ENCODE measurements around the gene KRT20.
"Not testable (repeated sequence)": the region's sequence is repeated elsewhere in the genome, so short reads cannot be mapped to it uniquely, and the experiment has no call there.

Gene KRT20

GRCh38 chr17:40884708-40885512, at the start of gene KRT20:
TSS of gene KRT20 (minus strand) at chr17:40885242. CDS start at chr17:40885185, 57 bp downstream.
- no peak within 1 kb of the TSS for H3K9ac ChIP-seq (ENCODE audit: low read depth, low read length)
- no peaks in the 10 kb centered on the region for H3K4me1 ChIP-seq (ENCODE audit: insufficient read depth, low read length)
- no peaks in the 10 kb centered on the region for H3K36me3 ChIP-seq (ENCODE audit: insufficient read depth, low read length)
- H3K9me3 ChIP-seq (ENCODE audit: control insufficient read depth, insufficient read depth, low read length) = no peaks in the 10 kb centered on the region

- H3K36me3 ChIP-seq (ENCODE audit: insufficient read depth, low read length) = no peaks in the 10 kb centered on the region
- no peaks in the 10 kb centered on the region for H3K9me3 ChIP-seq (ENCODE audit: control insufficient read depth, insufficient read depth, low read length)
- peaks cover 8% of the 10 kb centered on the region for H3K4me1 ChIP-seq (ENCODE audit: insufficient read depth, low read length)
- H3K9ac ChIP-seq (ENCODE audit: low read depth, low read length) = no peak overlapping the region
Measured at GRCh38 chr17:40932608-40933007, 47.6 kb upstream of the KRT20 start.

- H3K36me3 ChIP-seq (ENCODE audit: insufficient read depth, low read length) = no peaks in the 10 kb centered on the region
- 0 out of 2 replicates have a peak, but pooled peaks cover 1% of the 10 kb centered on the region for H3K4me1 ChIP-seq (ENCODE audit: insufficient read depth, low read length)
- no peak overlapping the region for H3K9ac ChIP-seq (ENCODE audit: low read depth, low read length)
- no peaks in the 10 kb centered on the region for H3K9me3 ChIP-seq (ENCODE audit: control insufficient read depth, insufficient read depth, low read length)
Measured at GRCh38 chr17:40931311-40931710, 46.3 kb upstream of the KRT20 start.

GRCh38 chr17:40926341-40926740, 41.3 kb upstream of the KRT20 start:
- Histone ChIP-seq H3K9me3 (ENCODE audit: control insufficient read depth, insufficient read depth, low read length) (no peaks in the 10 kb centered on the region), H3K9ac (ENCODE audit: low read depth, low read length) (peak overlapping the region; percentile 22; the same call in 1 of the 2 replicates), H3K36me3 (ENCODE audit: insufficient read depth, low read length) (no peaks in the 10 kb centered on the region), H3K4me1 (ENCODE audit: insufficient read depth, low read length) (peaks cover 8% of the 10 kb centered on the region; the same call in 1 of the 2 replicates)

GRCh38 chr17:40922239-40922638, 37.2 kb upstream of the KRT20 start:
- Histone ChIP-seq H3K9me3 (ENCODE audit: control insufficient read depth, insufficient read depth, low read length) (no peaks in the 10 kb centered on the region), H3K4me1 (ENCODE audit: insufficient read depth, low read length) (peaks cover 8% of the 10 kb centered on the region; the same call in 1 of the 2 replicates), H3K36me3 (ENCODE audit: insufficient read depth, low read length) (no peaks in the 10 kb centered on the region), H3K9ac (ENCODE audit: low read depth, low read length) (no peak overlapping the region)

GRCh38 chr17:40921026-40921425, 36.0 kb upstream of the KRT20 start:
- no peaks in the 10 kb centered on the region for H3K9me3 ChIP-seq (ENCODE audit: control insufficient read depth, insufficient read depth, low read length)
- H3K4me1 ChIP-seq (ENCODE audit: insufficient read depth, low read length) = peaks cover 4% of the 10 kb centered on the region; the same call in 1 of the 2 replicates
- no peaks in the 10 kb centered on the region for H3K36me3 ChIP-seq (ENCODE audit: insufficient read depth, low read length)
- no peak overlapping the region for H3K9ac ChIP-seq (ENCODE audit: low read depth, low read length)

- not testable (repeated sequence) for H3K36me3 ChIP-seq (ENCODE audit: insufficient read depth, low read length); H3K9me3 ChIP-seq (ENCODE audit: control insufficient read depth, insufficient read depth, low read length); H3K9ac ChIP-seq (ENCODE audit: low read depth, low read length); H3K4me1 ChIP-seq (ENCODE audit: insufficient read depth, low read length)
Measured at GRCh38 chr17:40917116-40917515, 32.1 kb upstream of the KRT20 start.

- Histone ChIP-seq H3K9ac (ENCODE audit: low read depth, low read length) (no peak overlapping the region), H3K4me1 (ENCODE audit: insufficient read depth, low read length) (0 out of 2 replicates have a peak, but pooled peaks cover 6% of the 10 kb centered on the region), H3K36me3 (ENCODE audit: insufficient read depth, low read length) (no peaks in the 10 kb centered on the region; the same call in 1 of the 2 replicates), H3K9me3 (ENCODE audit: control insufficient read depth, insufficient read depth, low read length) (no peaks in the 10 kb centered on the region)
Measured at GRCh38 chr17:40916366-40916765, 31.3 kb upstream of the KRT20 start.

GRCh38 chr17:40915721-40916256, 30.7 kb upstream of the KRT20 start:
- Histone ChIP-seq H3K9me3 (ENCODE audit: control insufficient read depth, insufficient read depth, low read length) (no peaks in the 10 kb centered on the region), H3K9ac (ENCODE audit: low read depth, low read length) (no peak overlapping the region), H3K4me1 (ENCODE audit: insufficient read depth, low read length) (0 out of 2 replicates have a peak, but pooled peaks cover 6% of the 10 kb centered on the region), H3K36me3 (ENCODE audit: insufficient read depth, low read length) (no peaks in the 10 kb centered on the region; the same call in 1 of the 2 replicates)

GRCh38 chr17:40915199-40915661, 30.2 kb upstream of the KRT20 start:
- Histone ChIP-seq H3K4me1 (ENCODE audit: insufficient read depth, low read length) (0 out of 2 replicates have a peak, but pooled peaks cover 6% of the 10 kb centered on the region), H3K9ac (ENCODE audit: low read depth, low read length) (no peak overlapping the region), H3K36me3 (ENCODE audit: insufficient read depth, low read length) (no peaks in the 10 kb centered on the region; the same call in 1 of the 2 replicates), H3K9me3 (ENCODE audit: control insufficient read depth, insufficient read depth, low read length) (no peaks in the 10 kb centered on the region)

GRCh38 chr17:40914075-40914855, 29.2 kb upstream of the KRT20 start:
- H3K9me3 ChIP-seq (ENCODE audit: control insufficient read depth, insufficient read depth, low read length) = no peaks in the 10 kb centered on the region
- 0 out of 2 replicates have a peak, but pooled peaks cover 6% of the 10 kb centered on the region for H3K4me1 ChIP-seq (ENCODE audit: insufficient read depth, low read length)
- no peaks in the 10 kb centered on the region; the same call in 1 of the 2 replicates for H3K36me3 ChIP-seq (ENCODE audit: insufficient read depth, low read length)
- no peak overlapping the region for H3K9ac ChIP-seq (ENCODE audit: low read depth, low read length)

GRCh38 chr17:40912486-40913210, 27.6 kb upstream of the KRT20 start:
- Histone ChIP-seq H3K36me3 (ENCODE audit: insufficient read depth, low read length) (no peaks in the 10 kb centered on the region; the same call in 1 of the 2 replicates), H3K4me1 (ENCODE audit: insufficient read depth, low read length) (0 out of 2 replicates have a peak, but pooled peaks cover 6% of the 10 kb centered on the region), H3K9me3 (ENCODE audit: control insufficient read depth, insufficient read depth, low read length) (no peaks in the 10 kb centered on the region), H3K9ac (ENCODE audit: low read depth, low read length) (no peak overlapping the region)

GRCh38 chr17:40910441-40910841, 25.4 kb upstream of the KRT20 start:
- Histone ChIP-seq H3K36me3 (ENCODE audit: insufficient read depth, low read length) (no peaks in the 10 kb centered on the region; the same call in 1 of the 2 replicates), H3K4me1 (ENCODE audit: insufficient read depth, low read length) (0 out of 2 replicates have a peak, but pooled peaks cover 1% of the 10 kb centered on the region), H3K9ac (ENCODE audit: low read depth, low read length) (no peak overlapping the region)

More at GRCh38 chr17:40910441-40910841, 25.4 kb upstream of the KRT20 start:
- no peaks in the 10 kb centered on the region for H3K9me3 ChIP-seq (ENCODE audit: control insufficient read depth, insufficient read depth, low read length)
